Astrocyte (in vitro differentiated cells and primary cell): ENCODE data around the gene KCNMA1. TPM values are rescaled to one million over a fixed set of nuclear protein-coding genes. Genes with fewer than 3 reads are reported as not detected.

Experiments used
- DNase-seq: peaks from one replicate; pipeline ENCODE4 v3.0.0-alpha.2; 2010; ENCODE audit warnings: low read depth
- FAIRE-seq: peaks from 2 replicates; lab custom pipeline; 2011; peaks lifted over from hg19 to GRCh38; lab: Jason Lieb, UNC
- H2AFZ ChIP-seq: 2 replicates; pipeline ENCODE4 v1.6.0; 2012; ENCODE audit warnings: low read depth, low read length, inconsistent platforms
- H3K27ac ChIP-seq: 2 replicates; pipeline ENCODE4 v1.5.1; 2011; ENCODE audit warnings: low read depth, low read length, inconsistent platforms
- H3K27me3 ChIP-seq: 2 replicates; pipeline ENCODE4 v1.6.0; 2011; ENCODE audit warnings: low read length, inconsistent platforms; ENCODE audit not compliant: insufficient read depth
- H3K36me3 ChIP-seq: 2 replicates; pipeline ENCODE4 v1.5.1; 2011; ENCODE audit warnings: low read length, inconsistent platforms; ENCODE audit not compliant: insufficient read depth
- H3K4me1 ChIP-seq: 2 replicates; pipeline ENCODE4 v1.5.1; 2011; ENCODE audit warnings: low read length, inconsistent platforms; ENCODE audit not compliant: insufficient read depth
- H3K4me2 ChIP-seq: 2 replicates; pipeline ENCODE4 v1.6.0; 2012; ENCODE audit warnings: low read length, inconsistent platforms
- H3K4me3 ChIP-seq: 2 replicates; pipeline ENCODE4 v1.5.1; 2011; ENCODE audit warnings: low read depth, mild to moderate bottlenecking, low read length, inconsistent platforms; ENCODE audit not compliant: insufficient read depth
- H3K79me2 ChIP-seq: 2 replicates; pipeline ENCODE4 v1.6.0; 2012; ENCODE audit warnings: mild to moderate bottlenecking, low read length, inconsistent platforms; ENCODE audit not compliant: insufficient read depth
- H3K9ac ChIP-seq: 2 replicates; pipeline ENCODE4 v1.6.0; 2012; ENCODE audit warnings: mild to moderate bottlenecking, low read length, inconsistent platforms
- H3K9me3 ChIP-seq: 2 replicates; pipeline ENCODE4 v1.5.1; 2012; ENCODE audit warnings: low read depth, mild to moderate bottlenecking, low read length, inconsistent platforms; ENCODE audit not compliant: insufficient read depth
- H4K20me1 ChIP-seq: 2 replicates; pipeline ENCODE4 v1.6.0; 2012; ENCODE audit warnings: low read length, inconsistent platforms; ENCODE audit not compliant: insufficient read depth
- H3K27ac Mint-ChIP-seq: one replicate; pipeline ENCODE4 v1.8.0; 2021; ENCODE audit warnings: mild to moderate bottlenecking, mixed read lengths; ENCODE audit not compliant: unreplicated experiment
- H3K27me3 Mint-ChIP-seq: one replicate; pipeline ENCODE4 v1.8.0; 2021; ENCODE audit warnings: low read depth, mixed read lengths; ENCODE audit not compliant: unreplicated experiment
- H3K36me3 Mint-ChIP-seq: one replicate; pipeline ENCODE4 v1.8.0; 2021; ENCODE audit warnings: low read depth, mixed read lengths; ENCODE audit not compliant: unreplicated experiment
- H3K4me1 Mint-ChIP-seq: one replicate; pipeline ENCODE4 v1.8.0; 2021; ENCODE audit warnings: low read depth, mixed read lengths; ENCODE audit not compliant: unreplicated experiment
- H3K4me3 Mint-ChIP-seq: one replicate; pipeline ENCODE4 v1.8.0; 2021; ENCODE audit warnings: mild to moderate bottlenecking, moderate library complexity, mixed read lengths; ENCODE audit not compliant: unreplicated experiment
- H3K9me3 Mint-ChIP-seq: one replicate; pipeline ENCODE4 v1.8.0; 2021; ENCODE audit warnings: mild to moderate bottlenecking, mixed read lengths; ENCODE audit not compliant: unreplicated experiment
- EZH2 ChIP-seq: IDR thresholded peaks from 2 replicates; pipeline ENCODE4 v1.6.1; 2012; ENCODE audit warnings: mild to moderate bottlenecking, low read length, inconsistent platforms; ENCODE audit not compliant: insufficient read depth
- total RNA-seq: library from RNA; stranded (reverse); gene quantifications from 2 replicates; pipeline ENCODE4 v1.2.1, GENCODE V29; 2021
- TF ChIP-seq, protein P1 (sequence below): IDR thresholded peaks from 2 replicates; pipeline ENCODE4 v1.5.1; 2011; ENCODE audit warnings: low read depth, mild to moderate bottlenecking, inconsistent platforms, low read length, moderate library complexity; ENCODE audit not compliant: insufficient read depth

KCNMA1 gene
- total RNA-seq, 1 donor from 2014 or later = 45.8 TPM

- Histone ChIP-seq H3K79me2 (no peaks in the 10 kb centered on the region), H3K4me3 (no peak overlapping the region), H3K4me1 (no peaks in the 10 kb centered on the region), H3K36me3 (no peaks in the 10 kb centered on the region), H3K9ac (no peak overlapping the region), H4K20me1 (no peaks in the 10 kb centered on the region), H2AFZ (no peak overlapping the region), H3K4me2 (no peak overlapping the region), H3K27ac (no peak overlapping the region), H3K9me3 (no peaks in the 10 kb centered on the region), H3K27me3 (no peaks in the 10 kb centered on the region)
- no peak for TF ChIP-seq EZH2
- TF ChIP-seq, protein P1, sequence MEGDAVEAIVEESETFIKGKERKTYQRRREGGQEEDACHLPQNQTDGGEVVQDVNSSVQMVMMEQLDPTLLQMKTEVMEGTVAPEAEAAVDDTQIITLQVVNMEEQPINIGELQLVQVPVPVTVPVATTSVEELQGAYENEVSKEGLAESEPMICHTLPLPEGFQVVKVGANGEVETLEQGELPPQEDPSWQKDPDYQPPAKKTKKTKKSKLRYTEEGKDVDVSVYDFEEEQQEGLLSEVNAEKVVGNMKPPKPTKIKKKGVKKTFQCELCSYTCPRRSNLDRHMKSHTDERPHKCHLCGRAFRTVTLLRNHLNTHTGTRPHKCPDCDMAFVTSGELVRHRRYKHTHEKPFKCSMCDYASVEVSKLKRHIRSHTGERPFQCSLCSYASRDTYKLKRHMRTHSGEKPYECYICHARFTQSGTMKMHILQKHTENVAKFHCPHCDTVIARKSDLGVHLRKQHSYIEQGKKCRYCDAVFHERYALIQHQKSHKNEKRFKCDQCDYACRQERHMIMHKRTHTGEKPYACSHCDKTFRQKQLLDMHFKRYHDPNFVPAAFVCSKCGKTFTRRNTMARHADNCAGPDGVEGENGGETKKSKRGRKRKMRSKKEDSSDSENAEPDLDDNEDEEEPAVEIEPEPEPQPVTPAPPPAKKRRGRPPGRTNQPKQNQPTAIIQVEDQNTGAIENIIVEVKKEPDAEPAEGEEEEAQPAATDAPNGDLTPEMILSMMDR = no peak
- no peaks in the 10 kb centered on the region for H3K9me3 Mint-ChIP-seq
- DNase-seq (no peak), FAIRE-seq (no peak)
- H3K4me1 Mint-ChIP-seq = no peaks in the 10 kb centered on the region
- no peak overlapping the region for H3K27ac Mint-ChIP-seq
- no peak overlapping the region for H3K4me3 Mint-ChIP-seq
- no peaks in the 10 kb centered on the region for H3K27me3 Mint-ChIP-seq
- H3K36me3 Mint-ChIP-seq = peaks cover 11% of the 10 kb centered on the region
Observed at GRCh38 chr10:76971547-76972170, 665.9 kb downstream of the KCNMA1 start.

DNA sequence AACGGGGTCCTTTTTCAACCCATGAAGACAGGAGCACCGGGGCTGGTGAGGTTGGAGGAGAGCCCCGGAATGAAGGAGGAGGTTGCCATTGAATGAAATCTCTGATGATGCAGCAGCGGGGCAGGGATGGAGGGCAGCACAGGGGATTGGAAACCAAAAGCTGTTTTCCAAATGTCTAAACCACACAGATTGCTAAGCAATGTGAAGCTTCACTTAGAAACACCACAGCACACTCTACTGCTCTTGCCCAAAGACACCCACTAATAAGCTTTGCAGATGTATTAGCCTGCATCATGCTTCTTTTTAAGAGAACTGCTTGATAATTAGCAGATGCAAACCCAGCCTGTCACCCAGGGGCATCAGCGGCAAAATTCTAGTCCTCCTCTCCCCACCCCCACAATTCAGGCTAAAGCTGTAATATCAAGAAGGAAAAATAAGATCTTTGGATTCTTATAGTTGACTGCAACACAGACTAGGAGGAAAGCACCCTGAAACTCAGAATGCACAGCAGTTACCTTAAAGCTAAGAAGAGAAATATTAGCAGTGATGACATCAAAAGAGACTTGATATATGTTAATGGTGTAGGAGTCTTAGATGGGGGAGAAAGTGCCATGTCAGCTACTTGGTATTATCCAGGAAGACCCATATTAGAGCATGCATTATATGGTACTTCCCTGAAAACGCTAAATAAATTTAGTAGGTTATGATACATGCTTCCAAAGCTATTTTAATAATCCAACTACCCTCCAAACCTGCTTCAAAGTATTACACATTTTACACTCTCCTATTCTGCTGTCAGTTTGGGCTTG lies 666.7 kb downstream of the KCNMA1 start:
- no peak overlapping the region for H3K4me3 ChIP-seq
- DNase-seq (no peak), FAIRE-seq (no peak)
- no peak overlapping the region for H2AFZ ChIP-seq
- Mint-ChIP-seq H3K9me3 (peaks cover 2% of the 10 kb centered on the region), H3K27me3 (no peaks in the 10 kb centered on the region), H3K4me1 (no peaks in the 10 kb centered on the region), H3K4me3 (no peak overlapping the region), H3K36me3 (peaks cover 15% of the 10 kb centered on the region), H3K27ac (no peak overlapping the region)
- no peak for TF ChIP-seq EZH2
- TF ChIP-seq, protein P1 = no peak
- no peaks in the 10 kb centered on the region for H3K36me3 ChIP-seq
- no peak overlapping the region for H3K4me2 ChIP-seq
- no peaks in the 10 kb centered on the region for H3K27me3 ChIP-seq
- no peaks in the 10 kb centered on the region for H3K4me1 ChIP-seq
- H3K79me2 ChIP-seq = no peaks in the 10 kb centered on the region
- no peak overlapping the region for H3K27ac ChIP-seq
- H3K9ac ChIP-seq = no peak overlapping the region
- no peaks in the 10 kb centered on the region for H3K9me3 ChIP-seq
- H4K20me1 ChIP-seq = no peaks in the 10 kb centered on the region
